Activated CD4-positive, alpha-beta T cell treated with anti-CD3 and anti-CD28 coated beads, Interleukin-2, amount 50 U/mL, for 4 hours (primary cell): ENCODE measurements around the gene RPL31.
"Not testable (repeated sequence)": the region's sequence is repeated elsewhere in the genome, so short reads cannot be mapped to it uniquely, and the experiment has no call there.

Experiments
- DNase-seq, 2 experiments: peaks; one replicate each; pipeline ENCODE4 v3.0.0-alpha.2; 2020

RPL31 gene

GRCh38 chr2:101030866-101031554 is 28.9 kb downstream of the RPL31 start:
- no peak for DNase-seq

DNA sequence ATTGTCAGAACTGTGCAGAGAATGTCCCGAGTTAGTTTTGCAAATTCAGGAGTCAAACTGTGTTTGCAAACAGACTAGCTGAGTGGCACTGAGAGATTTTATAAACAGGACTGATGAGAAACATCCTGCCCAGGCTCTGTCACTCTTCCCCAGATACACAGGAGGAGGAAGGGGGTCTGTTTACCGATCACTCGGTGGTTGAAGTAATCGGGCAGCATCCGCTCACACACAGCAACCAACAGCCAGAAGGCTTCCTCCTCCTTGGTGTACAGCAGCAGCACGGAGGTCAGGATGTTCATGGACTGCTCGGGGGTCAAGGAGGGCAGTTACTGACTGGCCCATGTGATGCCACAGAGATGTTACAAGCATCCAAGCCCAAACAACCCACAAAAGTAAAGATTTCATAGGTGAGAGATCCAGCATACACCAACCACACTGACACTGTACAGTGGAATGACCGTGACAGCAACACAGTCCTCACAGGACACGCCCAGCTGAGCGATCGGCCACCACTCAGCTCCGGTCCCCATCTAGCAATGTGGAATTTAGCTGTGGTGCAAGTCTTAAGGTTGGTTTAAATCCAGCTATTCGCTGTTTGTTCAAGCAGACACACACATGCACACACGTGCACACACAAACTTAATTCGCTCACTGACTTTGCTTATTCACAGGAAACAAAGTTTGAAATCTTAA is 30.1 kb downstream of the RPL31 start:
- DNase-seq = no peak

- DNase-seq = no peak
Observed at GRCh38 chr2:101036562-101036961, 34.5 kb downstream of the RPL31 start.

- DNase-seq = no peak
Observed at GRCh38 chr2:101037161-101037755, 35.2 kb downstream of the RPL31 start.

- DNase-seq = no peak
Observed at GRCh38 chr2:101038455-101039255, 36.6 kb downstream of the RPL31 start.

GRCh38 chr2:101040072-101040471 is 38.0 kb downstream of the RPL31 start:
- no peak for DNase-seq

GRCh38 chr2:101040761-101041160 is 38.7 kb downstream of the RPL31 start:
- no peak for DNase-seq

DNA sequence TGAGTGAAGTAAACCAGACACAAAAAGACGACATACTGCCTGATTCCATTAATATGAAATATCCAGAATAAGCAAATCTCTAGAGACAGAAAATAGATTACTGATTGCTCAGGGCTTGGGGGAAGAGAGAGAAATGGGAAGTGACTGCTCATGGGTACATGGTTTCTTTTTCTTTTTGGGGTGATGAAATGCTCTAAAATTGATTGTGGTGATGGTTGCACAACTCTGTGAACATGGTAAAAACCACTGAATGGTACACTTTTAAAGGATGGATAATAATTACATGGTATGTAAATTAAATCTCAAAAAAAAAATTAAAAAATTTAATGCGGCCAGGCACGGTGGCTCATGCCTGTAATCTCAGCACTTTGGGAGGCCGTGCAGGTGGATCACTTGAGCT is 39.3 kb downstream of the RPL31 start:
- DNase-seq = no peak

DNA sequence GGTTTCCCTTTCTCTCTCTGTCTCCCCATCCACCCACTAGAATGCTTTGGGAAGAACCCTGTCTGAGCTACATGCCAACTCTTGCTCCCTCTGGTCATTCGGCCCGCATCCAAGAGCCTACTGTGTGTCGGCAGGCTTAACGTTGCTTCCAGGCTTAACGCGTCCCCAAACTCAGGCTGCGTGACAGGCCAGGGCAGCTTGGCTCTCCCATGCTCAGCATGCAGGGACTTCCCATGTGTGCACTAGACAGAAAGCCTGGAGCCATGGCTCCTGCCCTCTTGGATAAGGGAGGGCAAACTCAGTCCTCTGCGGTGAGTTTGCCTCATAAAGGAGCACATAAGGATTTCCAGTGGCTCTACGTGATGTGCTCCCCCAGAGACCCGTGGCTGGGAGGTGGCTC is 43.2 kb downstream of the RPL31 start:
- DNase-seq = no peak

DNA sequence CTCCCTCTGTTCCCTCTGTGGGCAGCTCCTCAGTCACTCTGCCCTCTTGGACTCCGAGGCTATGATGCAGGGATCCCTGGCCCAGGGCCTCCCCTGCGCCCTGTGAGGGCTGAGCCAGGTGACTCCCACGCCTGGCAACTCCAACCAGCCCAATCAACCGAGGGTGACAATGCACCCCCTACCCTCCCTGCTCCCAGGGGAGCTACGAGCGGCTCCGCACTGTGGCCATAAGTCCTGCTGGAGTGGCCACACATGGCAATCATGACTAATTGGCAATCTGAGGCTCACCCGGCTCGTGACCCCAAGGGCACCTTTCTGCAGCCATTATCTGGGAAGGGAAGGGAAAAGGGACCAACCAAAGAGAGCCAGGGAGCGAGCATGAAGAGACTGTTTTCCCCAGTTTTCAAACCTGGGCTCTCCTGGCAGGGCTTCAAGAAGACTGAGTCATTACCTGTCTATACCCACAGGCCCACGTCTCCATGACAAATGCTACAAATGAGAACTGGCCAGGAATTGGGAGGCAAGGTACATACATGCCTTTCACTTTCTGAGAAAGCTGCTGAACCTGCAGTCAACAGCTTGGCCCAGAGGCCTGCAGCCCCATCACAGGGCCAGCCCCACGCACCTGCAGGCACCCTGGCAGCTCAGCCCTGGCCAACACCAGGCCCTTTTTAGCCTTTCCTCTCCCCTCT is 45.1 kb downstream of the RPL31 start:
- no peak for DNase-seq

DNA sequence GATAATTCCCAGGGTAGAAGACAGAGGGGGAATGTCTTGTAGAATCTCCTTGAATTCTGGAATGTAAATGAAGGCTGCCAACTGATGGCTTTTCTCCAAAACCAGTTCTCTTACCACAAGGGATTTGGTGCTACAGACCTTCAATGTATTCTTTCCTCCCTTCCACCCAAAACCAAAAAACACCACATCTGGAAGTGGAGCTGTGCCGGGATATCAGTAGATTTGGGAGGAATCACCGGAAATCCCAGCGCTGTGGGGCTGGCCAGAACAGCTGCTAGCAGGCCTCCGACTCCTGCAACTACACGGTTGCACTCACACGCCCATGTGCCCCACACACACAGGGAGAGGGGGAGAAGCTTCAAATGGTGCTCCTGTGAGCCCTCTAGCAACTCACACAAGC is 45.7 kb downstream of the RPL31 start:
- DNase-seq = no peak

- DNase-seq = no peak
Observed at GRCh38 chr2:101048756-101049155, 46.7 kb downstream of the RPL31 start.

GRCh38 chr2:101050886-101051285 is 48.8 kb downstream of the RPL31 start:
- not testable (repeated sequence) for DNase-seq

GRCh38 chr2:101052147-101052546 is 50.1 kb downstream of the RPL31 start:
- no peak for DNase-seq

GRCh38 chr2:101053117-101053516 is 51.0 kb downstream of the RPL31 start:
- no peak for DNase-seq
